GM19025 (cell line): ENCODE data around the gene DEDD2.

ENCODE experiments used
- ATAC-seq: cut with Tn5 transposase; IDR thresholded peaks from one replicate; pipeline ENCODE4 v1.9.1; 2021; ENCODE audit warnings: mild to moderate bottlenecking, low read depth, moderate library complexity; ENCODE audit not compliant: unreplicated experiment

The DEDD2 gene

DNA sequence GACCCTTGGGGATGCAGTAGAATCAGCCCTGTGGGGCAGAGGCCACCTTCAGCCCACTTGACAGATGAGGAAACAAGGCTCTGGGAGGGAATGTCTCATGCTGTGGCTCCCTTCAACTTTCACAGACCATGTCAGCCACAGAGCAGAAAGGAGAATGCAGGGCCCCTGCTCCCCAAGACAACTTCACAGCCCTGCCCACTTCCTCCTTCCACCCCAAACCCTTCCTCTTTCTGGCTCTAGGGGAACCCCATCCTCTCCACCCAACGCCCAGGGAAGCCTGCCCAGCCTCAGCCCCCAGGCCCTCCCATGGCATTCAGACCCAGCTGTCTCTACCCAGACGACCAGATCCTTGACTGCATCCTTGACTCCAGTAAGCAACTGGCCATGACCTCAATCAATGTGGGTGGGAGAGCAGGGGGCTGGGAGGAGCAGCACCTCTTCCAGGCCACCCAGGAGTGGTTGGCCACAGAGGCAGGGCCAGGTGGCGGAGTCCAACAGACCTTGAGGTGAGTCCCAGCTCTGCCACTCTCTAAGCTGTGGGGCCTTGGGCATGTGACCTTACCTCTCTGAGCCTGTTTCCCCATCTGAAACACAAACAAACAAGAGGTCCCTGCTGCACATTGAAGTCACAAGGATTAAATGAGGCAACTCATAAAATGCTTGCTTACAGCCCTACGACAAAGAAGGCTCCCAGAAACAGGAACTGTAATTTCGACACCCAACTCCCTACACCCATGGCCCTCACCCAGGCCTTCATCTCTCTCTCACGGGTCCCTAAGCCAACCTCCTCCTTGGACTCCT, 15.8 kb downstream of the DEDD2 start:
- ATAC-seq = no peak

DNA sequence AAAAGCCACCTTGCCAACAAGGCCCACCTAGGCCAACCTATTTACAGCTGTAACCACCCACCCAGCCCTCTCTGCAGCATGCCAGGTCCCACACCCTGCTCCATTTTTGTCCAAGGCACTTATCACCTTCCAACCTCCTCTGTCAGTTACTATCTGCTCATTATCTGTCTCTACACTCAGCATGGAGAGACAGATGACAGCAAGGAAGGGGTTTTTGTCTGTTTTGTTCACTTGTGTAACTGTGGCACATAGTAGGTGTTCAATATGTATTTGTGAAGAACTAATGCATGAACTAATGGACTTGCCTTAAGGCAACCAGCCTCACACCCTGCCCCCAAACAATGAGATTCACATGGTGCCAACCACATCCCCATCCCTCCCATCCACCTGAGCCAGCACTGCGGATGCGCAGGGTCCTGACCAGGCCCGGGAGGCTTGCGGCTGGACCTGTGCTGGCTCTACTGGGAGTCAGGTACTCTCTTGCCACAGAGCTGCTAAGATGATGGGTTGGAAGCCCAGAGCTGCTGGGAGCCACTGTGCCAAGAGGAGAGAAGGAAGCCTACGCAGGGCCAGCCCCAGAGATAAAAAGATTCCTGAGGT, 17.3 kb downstream of the DEDD2 start:
- ATAC-seq = no peak

DNA sequence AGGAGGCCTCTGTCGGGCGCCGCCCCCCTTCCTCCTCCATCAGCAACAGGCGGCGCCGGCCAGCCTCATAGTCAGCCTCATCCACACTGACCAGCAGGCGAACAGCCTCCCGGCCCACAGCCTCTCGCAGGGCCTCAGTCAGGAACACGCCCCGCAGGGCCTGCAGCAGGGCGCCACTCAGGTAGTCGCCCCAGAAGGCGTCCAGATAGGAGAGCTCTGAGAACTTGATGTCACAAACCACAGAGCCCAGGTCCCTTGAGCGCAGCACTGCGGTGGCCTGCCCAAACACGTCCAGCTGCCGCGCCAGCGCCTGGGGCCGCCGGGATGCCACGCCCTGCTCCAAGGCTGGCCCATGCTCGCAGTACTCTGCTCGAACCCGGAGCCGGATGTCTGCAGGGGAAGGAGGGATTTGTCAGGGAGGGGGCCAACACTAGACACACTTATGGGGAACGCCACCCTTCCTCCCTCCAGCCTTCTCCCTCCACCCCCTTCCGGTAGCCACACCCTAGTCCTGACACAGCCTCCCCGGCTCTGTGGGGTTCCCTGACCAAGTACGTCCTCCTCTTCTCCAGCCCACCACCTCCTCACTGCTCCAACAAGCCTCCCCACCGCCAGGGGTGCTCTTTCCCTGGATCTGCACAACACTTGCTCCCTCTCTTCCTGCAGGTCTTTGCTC, 17.9 kb downstream of the DEDD2 start:
- ATAC-seq = peak; percentile 50

DNA sequence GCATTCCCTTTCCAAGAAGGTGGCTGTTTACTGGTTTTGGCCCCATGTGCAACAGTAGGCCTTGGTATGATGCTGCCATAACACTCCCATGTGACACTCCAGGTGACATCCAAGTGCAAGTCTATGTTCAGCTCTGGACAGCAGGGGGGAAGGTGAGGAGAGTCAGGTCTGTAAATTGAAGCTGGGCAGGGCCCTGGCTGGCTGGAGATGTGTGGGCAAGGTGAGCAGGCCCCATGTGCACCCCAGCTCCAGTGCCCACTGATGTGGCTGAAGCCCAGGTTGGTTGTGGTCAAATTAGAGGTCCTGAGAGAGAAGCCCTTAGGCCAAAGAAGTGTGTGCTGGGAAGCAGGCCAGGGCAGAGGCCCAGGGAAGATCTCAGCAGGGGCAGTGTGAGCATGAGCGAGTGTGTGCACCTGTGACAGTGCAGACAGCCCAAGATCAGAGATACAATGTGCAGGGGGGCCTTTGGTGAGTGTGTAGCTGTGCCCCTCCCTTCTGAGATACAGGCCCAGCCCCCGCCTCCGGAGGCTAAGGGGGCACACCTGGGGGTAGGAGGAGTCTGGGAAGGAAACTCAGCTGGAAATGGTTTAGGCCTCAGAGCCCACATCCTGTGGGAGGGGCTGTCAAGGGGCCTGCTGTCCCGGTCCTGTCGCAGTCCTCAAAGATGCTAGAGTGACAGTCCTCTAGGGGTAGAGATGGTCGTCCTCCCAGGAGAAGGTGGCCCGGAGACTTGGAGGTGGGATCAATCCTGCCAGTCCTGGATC, 18.6 kb downstream of the DEDD2 start:
- peak; percentile 42 for ATAC-seq

DNA sequence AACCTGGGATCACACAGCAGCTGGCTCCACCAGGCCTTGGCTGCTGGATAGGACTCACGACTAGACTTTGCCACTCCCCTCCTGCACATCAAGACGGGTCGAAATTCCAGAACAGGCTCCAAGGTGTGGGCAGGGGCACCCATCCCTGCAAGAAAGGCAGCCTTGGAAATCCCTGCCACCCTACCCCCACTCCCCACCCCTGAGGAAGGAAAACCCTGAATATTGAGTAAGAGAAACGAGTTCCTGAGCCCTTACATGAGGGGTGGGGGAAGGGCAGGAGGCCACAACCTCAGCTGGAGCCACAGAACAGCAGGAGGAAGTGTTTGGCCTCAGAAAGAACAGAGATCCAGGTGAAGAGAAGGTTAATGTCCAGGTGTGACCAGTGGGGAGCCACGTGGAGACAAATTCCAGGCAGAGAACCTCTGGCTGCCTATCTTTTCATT, 20.1 kb downstream of the DEDD2 start:
- no peak for ATAC-seq

DNA sequence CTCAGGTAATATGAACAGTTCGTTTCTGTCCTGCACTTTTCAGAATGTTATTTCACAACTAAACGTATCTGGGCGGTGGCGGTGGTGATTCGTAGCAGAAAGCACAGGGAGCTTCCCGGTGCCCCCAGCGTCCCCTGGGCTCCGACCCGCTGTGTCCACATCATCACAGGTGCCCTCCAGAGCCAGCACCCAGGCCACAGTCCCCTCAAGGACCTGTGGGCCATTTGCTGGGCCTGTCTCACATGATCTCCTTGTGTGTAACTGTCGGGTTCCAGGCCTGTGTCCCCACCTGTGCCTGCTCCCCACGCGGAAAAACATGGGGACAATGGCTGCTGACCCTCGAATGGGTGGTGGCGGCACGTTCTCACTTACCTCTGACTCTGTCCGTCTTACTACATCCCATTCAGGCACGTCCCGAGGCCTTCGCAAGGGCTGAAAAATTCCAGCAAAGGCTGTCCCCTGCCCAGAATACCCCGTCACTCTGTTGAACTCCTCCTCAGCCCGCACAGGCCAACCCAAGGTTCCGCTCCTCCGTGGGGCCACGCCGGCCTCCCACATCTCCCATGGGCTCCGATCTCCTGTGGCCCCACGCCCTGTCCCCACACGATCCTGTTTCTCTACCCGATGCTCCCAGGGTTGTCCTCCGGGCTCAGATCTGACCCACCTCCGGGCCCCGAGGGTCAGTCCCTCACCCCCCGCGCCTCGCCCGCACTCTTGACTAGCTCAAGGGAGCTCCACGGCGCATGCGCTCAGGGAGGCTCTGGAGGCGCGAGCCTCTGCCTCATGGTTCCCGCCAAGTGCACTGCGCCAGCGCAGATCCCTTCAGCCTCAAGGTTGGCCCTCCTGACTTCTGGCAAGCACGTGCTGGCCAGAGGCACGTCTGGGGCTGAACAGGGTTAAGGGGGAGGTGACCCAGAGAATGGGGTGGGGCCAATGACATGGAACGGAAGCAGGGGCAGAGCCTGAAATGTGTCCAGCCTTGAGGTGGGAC, 21.2 kb downstream of the DEDD2 start:
- no peak for ATAC-seq

DNA sequence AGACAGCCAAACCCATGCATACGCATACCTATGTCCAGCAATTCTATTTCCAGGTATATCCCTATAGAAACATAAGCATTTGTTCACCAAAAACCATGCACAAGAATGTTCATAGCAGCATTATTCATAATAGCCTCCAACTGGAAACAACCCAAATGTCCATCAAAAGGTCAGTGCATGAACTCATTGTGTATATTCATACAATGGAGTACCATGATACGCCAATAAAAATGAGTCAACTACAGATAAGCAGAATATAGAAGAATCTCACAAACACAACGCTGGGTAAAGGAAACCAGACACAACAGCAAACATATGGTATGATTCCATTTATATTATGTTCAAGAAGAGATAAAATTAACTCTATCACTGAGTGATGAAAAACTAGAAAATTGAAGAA, 23.8 kb downstream of the DEDD2 start:
- ATAC-seq = no peak

DNA sequence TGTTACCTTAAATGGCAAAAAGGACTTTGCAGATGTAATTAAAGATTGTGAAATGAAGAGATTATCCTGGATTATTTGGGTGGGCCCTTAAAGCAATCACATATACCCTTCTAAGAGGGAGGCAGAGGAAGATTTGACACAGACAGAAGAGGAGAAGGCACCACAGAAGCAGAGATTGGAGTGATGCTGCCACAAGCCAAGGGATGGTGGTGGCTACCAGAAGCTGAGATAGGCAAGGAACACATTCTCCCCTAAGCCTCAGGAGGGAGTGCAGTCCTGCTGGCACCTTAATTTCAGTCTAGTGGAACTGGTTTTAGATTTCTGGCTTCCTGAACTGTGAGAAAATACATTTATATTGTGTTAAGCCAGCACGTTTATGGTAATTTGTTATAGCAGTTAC, 24.2 kb downstream of the DEDD2 start:
- no peak for ATAC-seq

DNA sequence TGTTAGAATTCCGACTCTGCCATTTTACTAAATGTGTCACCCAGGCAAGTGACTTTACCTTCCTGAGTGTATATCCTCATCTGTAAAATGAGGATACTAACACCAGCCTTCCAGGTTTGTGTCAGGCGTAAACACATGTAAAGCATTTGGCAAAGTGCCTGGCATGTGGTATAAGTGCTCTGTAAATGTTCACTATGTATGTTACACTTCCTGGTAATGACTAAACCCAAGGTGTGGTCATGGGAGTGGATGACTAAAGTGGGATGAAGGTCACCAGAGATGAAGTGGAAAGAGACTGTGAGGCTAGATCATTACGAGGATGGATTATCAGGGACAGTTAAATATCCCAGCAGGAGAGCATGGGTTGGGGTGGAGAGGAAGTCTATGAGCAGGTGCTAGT, 25.6 kb downstream of the DEDD2 start:
- ATAC-seq = no peak

DNA sequence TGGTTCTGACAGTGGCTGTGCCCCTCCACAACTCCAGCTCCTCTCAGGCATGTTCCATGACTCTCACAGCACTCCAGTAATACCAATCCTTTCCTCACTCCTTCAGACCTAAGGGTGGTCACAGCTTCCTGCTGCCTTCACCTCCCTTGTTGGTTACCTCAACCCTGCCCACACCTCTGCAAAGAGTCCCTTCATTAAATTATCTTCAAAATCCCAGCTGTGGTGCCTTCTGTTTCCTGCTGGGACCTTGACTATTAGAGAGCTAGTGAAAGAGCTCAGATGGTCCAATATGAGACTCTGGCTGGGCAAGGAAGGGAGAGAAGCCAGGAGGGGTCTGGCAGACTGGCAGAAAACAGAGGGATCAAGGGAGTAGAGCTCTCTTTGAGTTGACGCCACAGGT, 26.1 kb downstream of the DEDD2 start:
- ATAC-seq = no peak

DNA sequence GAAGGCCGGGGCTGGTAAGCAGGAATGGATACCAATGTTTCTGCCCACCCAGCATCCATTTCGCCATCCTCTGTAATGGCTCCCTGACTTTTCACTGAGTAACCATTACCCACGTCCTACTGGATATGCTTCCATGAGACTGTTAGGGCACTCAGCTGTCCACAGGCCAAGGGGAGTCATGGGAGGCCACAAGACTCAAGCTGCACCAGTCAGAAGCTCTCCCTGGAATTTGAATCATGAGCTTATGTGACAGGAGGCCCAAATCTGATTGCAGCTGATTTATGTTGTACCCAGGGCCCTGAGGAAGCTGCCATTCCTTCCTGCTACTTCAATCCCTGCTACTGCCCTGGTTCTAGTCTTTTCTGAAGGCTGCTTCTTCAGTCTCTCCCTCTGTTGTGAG, 28.3 kb downstream of the DEDD2 start:
- no peak for ATAC-seq

DNA sequence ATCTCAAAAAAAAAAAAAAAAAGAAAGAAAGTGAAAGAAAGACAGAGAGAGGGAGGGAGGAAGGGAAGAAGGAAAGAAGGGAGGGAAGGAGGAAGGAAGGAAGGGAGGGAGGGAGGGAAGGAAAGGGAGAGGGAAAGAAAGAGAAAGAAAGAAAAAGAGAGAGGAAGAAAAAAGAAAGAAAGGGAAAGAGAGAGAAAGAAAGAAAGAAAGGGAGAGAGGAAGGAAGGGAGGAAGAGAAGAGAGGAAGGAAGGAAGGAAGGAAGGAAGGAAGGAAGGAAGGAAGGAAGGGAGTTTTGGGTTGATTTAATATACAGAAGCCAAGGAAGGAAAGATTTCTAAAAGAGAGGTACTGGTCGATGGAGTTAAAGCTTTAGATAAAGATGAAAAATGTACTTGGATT, 28.8 kb downstream of the DEDD2 start:
- no peak for ATAC-seq

DNA sequence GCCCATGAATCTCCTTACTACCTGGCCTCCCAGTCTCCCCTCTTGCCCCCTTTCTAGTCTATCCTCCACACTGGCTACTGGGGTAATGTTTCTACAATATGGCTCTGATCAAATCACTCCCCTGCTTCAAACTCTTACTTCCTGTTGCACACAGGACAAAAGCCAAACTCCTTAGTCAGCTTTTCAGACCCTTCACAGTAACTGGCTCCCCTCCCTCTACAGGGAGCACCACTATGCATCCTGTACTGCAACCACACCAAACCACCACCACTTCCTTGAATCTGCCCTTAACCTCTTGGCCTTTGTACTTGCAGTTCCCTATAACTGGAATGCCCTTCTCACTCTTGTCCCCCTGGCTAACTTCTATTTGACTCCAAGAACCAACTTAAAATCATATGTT, 32.2 kb downstream of the DEDD2 start:
- no peak for ATAC-seq

DNA sequence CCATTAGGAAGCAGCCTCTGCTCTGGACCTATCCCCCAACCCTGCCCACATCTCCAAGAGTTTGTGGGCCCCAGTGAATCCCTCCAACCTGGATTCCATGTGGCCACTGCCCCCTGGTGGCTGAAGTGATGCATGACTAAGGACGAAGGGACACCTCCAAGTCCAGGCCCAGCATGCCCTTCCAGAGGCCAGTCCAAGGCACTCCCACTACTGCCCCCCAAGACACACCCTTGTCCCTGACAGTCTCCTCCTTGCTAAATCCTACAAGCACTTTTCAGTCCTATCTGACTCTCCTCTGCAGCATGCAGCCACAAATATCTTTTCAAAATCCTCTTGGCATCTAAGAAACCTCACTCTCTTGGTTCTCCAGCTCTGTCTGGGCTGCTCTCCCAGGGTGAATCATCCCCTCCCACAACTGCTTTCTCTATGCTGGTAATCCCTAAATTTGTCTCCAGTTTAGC, 33.0 kb downstream of the DEDD2 start:
- ATAC-seq = no peak

DNA sequence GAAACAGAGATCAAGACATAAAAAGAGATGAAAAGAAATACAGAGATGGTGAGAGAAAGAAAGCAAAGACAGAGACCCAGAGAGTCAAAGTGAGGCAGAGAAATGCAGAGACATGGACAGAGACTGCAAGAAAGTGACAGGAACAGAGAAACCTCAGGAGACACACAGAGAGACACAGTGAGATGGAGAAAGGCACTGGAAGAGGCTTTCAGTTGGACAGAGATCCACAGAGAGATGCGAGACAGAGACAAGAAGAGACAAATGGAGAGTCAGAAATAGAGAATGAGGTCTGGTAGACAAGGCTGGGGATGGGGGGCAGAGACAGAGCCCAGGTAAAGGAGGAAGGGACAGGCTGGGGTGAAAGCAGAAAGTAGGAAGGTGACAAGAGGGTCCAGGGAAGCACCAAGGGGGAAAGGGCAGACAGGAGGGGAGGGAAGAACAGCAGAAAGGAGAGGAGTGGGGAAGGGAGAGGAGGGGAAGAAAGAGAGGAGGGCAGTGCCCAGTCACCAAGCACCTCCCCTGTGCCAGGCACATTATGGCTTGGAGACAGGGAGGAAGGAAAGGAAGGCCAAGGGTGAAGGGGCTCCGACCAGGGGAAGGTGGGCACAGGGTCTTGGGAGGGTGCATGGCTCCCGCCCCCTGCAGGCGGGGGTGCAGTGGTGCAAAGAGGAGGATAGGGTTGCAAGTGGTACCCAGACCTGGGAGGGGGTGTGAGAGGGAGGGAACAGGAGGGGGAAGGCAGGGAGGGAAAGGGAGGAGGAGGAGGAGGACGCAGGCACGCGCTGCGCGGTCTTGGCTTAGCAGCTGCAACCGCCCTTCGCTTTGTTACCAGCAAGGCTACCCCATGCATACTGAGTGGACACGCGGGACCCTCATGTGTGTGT, 38.4 kb downstream of the DEDD2 start:
- no peak for ATAC-seq

DNA sequence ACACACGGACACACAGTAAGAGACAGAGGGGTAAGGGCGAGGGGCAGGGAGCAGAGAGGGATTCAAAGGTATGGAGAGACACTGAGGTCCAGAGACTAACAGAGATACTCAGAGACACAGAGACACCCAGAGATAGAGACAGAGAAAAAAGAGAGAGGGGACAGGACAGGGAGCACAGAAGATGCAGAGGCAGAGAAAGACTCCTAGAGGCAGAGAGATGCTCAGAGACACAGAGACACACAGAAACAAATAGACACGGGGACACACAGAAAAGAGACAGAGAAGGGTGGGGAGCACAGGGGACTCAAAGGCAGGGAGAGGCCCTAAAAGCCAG, 39.8 kb downstream of the DEDD2 start:
- ATAC-seq = no peak

DNA sequence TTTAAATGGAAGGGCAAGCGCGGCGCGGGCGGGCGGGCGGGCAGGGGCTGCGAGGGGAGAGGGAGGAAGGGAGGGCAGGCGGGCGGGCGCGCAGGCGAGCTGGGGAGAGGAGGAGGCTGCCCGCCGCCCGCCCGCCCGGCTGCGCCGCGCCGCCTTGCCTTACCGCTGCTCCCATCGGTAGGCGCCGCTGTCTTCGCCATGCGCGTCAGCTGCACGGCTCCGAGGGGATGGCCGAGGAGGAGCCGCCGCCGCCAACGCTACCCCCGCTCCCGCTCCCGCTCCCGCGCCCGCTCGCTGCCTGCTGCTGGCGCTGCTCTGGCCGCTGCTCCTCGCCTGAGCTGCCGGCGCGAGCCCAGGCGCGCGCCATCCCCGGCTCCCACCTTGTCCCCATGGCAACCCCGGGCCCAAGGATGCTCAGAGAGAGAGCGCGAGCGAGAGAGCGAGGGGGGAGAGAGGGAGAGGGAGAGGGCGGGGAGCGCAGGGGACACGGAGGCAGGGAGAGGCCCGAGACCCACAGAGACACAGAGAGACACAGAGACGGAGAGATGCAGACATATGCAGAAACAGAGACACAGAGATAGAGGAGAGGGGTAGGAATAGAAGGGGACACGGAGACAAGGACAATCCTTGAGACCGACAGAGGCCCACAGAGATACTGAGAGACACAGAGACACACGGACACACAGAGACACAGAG, 40.3 kb downstream of the DEDD2 start:
- ATAC-seq = peak; percentile 53

DNA sequence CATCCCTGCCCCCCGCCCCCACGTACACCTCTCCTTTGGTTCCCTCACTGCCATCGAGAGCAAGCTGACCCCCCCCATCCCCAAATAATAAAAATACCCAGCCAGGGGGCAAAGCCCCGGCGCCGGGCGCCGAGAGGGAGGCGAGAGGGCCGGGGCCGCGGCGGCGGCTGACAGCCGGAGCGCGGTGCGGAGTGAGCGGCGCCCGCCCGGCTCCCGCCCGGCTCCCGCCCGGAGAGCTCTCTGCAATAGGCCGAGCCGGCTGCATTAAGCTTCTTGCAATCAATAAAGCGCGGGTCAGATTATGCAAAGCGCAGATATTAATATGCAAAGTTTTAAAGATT, 40.9 kb downstream of the DEDD2 start:
- ATAC-seq = no peak
